ENCODE measurements around the gene FBXW7.

- TF ChIP-seq CREB1 (IDR thresholded peaks at IDR 0.05; ENCODE audit: low read depth) (no peak), TAF1 (IDR thresholded peaks at IDR 0.05; ENCODE audit: low read depth) (no peak), MAX (IDR thresholded peaks at IDR 0.05) (no peak), EP300 (IDR thresholded peaks at IDR 0.05; ENCODE audit: borderline replicate concordance) (no peak), YY1 (IDR thresholded peaks at IDR 0.05; ENCODE audit: low read depth) (no peak), EGR1 (IDR thresholded peaks at IDR 0.05) (no peak), REST (IDR thresholded peaks at IDR 0.05; ENCODE audit: low read depth) (no peak), RAD21 (IDR thresholded peaks at IDR 0.05; ENCODE audit: low read depth) (no peak), TCF12 (IDR thresholded peaks at IDR 0.05; ENCODE audit: low read depth) (no peak)
These were observed 23.4 kb downstream of the FBXW7 start for GRCh38 chr4:152512483-152512882.
